HEK293 (cell line): ENCODE results near the gene PRKACG.

ENCODE experiments used
- KLF16 ChIP-seq: fragments of 450-650 bp; formaldehyde crosslinking; IDR thresholded peaks from 2 replicates; pipeline ENCODE4 v1.5.1; 2017; ENCODE audit warnings: missing biosample characterization, missing genetic modification characterization
- PRDM1 ChIP-seq: fragments of 450-650 bp; formaldehyde crosslinking; IDR thresholded peaks from 2 replicates; pipeline ENCODE4; 2016; ENCODE audit warnings: missing biosample characterization, missing genetic modification characterization
- SCRT1 ChIP-seq: fragments of 450-650 bp; formaldehyde crosslinking; IDR thresholded peaks from 2 replicates; pipeline ENCODE4 v1.5.1; 2016; ENCODE audit warnings: missing biosample characterization, missing genetic modification characterization, borderline replicate concordance
- SP3 ChIP-seq: fragments of 450-650 bp; formaldehyde crosslinking; IDR thresholded peaks from 2 replicates; pipeline ENCODE4 v1.5.1; 2016; ENCODE audit warnings: missing biosample characterization, missing genetic modification characterization
- ZBTB17 ChIP-seq: fragments of 450-650 bp; formaldehyde crosslinking; IDR thresholded peaks from 2 replicates; pipeline ENCODE4 v1.5.1; 2016; ENCODE audit warnings: missing biosample characterization, missing genetic modification characterization
- ZNF302 ChIP-seq: fragments of 450-650 bp; formaldehyde crosslinking; IDR thresholded peaks from 2 replicates; pipeline ENCODE4 v1.5.1; 2016; ENCODE audit warnings: missing biosample characterization, missing genetic modification characterization, low read depth
- ZNF404 ChIP-seq: fragments of 450-650 bp; formaldehyde crosslinking; IDR thresholded peaks from 2 replicates; pipeline ENCODE4 v1.5.1; 2017; ENCODE audit warnings: missing biosample characterization, missing genetic modification characterization
- TF ChIP-seq, protein P1 (sequence below): fragments of 450-650 bp; formaldehyde crosslinking; IDR thresholded peaks from 2 replicates; pipeline ENCODE4 v1.5.1; 2016; ENCODE audit warnings: missing biosample characterization, missing genetic modification characterization
- TF ChIP-seq, protein P2 (sequence below): fragments of 450-650 bp; formaldehyde crosslinking; IDR thresholded peaks from 2 replicates; pipeline ENCODE4 v1.5.1; 2016; ENCODE audit warnings: missing biosample characterization, missing genetic modification characterization

DNA sequence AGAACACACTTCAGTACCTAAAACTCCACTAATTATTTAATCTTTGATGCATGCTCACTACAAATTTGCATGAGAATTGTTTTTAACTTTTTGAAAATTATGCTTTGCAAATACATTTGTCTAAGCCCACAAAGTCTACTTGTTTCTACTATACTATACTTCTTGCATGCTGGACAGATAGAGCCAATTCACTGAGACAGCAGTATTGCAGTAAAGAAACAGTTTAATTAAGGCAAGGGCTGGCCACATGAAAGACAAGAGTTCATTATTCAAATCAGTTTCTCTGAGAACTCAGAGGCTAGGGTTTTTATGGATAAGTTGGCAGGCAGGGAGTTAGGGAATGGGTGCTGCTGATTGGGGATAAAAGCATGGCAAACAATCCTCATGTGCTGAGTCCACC lies 15.6 kb upstream of the PRKACG start:
- no peak for TF ChIP-seq ZNF404 (tag by site-specific recombination)
- TF ChIP-seq, protein P1, sequence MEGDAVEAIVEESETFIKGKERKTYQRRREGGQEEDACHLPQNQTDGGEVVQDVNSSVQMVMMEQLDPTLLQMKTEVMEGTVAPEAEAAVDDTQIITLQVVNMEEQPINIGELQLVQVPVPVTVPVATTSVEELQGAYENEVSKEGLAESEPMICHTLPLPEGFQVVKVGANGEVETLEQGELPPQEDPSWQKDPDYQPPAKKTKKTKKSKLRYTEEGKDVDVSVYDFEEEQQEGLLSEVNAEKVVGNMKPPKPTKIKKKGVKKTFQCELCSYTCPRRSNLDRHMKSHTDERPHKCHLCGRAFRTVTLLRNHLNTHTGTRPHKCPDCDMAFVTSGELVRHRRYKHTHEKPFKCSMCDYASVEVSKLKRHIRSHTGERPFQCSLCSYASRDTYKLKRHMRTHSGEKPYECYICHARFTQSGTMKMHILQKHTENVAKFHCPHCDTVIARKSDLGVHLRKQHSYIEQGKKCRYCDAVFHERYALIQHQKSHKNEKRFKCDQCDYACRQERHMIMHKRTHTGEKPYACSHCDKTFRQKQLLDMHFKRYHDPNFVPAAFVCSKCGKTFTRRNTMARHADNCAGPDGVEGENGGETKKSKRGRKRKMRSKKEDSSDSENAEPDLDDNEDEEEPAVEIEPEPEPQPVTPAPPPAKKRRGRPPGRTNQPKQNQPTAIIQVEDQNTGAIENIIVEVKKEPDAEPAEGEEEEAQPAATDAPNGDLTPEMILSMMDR (tag by site-specific recombination), result no peak
- no peak for TF ChIP-seq SCRT1 (tag by site-specific recombination)
- no peak for TF ChIP-seq SP3
- no peak for TF ChIP-seq PRDM1 (tag by site-specific recombination)
- TF ChIP-seq ZBTB17 (tag by site-specific recombination), result no peak
- TF ChIP-seq ZNF302, result no peak
- TF ChIP-seq KLF16 (tag by site-specific recombination), result no peak
- TF ChIP-seq, protein P2, sequence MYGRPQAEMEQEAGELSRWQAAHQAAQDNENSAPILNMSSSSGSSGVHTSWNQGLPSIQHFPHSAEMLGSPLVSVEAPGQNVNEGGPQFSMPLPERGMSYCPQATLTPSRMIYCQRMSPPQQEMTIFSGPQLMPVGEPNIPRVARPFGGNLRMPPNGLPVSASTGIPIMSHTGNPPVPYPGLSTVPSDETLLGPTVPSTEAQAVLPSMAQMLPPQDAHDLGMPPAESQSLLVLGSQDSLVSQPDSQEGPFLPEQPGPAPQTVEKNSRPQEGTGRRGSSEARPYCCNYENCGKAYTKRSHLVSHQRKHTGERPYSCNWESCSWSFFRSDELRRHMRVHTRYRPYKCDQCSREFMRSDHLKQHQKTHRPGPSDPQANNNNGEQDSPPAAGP (tag by site-specific recombination), result no peak
